NCI-H1048 (cell line): ENCODE results near the gene RAB40C.

ENCODE experiments used
- DNase-seq: peaks from one replicate; lab custom pipeline; 2025; lab: John Stamatoyannopoulos, UW

RAB40C gene

DNA sequence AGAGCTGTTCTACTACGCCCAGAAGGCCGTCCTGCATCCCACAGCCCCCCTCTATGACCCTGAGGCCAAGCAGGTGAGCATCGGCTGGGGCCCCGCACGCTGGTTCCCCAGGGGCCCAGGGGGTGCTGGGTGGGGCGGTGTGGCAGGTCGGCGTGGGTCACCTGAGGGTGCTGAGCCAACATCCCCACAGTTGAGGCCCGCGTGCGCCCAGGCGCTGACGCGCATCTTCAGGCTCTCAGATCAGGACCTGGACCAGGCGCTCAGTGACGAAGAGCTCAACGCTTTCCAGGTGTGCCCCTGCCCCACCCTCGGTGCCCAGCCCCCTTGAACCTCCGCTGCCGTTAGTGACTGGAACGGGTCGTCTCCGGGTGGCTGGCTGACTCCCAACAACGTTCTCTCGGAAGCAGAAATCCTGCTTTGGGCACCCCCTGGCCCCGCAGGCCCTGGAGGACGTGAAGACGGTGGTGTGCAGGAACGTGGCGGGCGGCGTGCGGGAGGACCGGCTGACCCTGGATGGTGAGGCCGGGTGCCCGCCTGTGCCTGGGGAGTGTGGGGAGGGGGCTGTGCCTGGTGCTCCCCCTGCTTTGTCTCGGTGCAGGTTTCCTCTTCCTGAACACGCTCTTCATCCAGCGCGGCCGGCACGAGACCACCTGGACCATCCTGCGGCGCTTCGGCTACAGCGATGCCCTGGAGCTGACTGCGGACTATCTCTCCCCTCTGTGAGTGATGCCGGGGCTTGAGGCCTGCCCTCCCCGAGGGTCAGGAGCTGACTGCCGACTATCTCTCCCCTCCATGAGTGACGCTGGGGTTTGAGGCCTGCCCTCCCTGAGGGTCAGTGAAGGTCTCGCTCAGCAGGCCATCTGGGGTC lies 80.9 kb downstream of the RAB40C start:
- DNase-seq = no peak

DNA sequence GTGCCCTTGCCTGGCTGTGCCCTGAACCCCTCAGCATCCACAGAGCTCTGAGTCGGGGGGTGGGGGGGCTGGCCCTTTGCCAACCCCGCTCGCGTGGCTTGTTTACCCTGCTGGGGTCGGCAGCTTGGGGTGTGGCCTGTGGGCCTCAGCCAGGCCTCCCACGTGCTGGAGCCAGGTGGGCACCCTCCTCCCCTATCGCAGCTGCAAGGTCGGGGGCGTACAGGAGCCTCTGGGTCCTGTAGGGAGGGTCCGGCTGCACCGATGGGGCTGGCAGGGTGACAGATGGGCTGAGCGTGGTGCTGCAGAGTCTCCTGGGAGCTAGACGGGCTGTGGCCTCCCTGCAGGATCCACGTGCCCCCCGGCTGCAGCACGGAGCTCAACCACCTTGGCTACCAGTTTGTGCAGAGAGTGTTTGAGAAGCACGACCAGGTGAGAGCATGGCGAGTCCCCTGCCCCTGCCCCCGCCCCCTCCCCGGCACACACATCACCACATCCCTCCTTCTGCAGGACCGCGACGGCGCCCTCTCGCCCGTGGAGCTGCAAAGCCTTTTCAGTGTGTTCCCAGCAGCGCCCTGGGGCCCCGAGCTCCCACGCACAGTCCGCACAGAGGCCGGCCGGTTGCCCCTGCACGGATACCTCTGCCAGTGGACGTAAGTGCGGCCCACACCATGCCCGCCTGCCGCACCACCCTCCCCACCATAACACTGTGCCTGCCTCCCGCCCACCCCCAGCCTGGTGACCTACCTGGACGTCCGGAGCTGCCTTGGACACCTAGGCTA lies 81.7 kb downstream of the RAB40C start:
- DNase-seq = no peak

DNA sequence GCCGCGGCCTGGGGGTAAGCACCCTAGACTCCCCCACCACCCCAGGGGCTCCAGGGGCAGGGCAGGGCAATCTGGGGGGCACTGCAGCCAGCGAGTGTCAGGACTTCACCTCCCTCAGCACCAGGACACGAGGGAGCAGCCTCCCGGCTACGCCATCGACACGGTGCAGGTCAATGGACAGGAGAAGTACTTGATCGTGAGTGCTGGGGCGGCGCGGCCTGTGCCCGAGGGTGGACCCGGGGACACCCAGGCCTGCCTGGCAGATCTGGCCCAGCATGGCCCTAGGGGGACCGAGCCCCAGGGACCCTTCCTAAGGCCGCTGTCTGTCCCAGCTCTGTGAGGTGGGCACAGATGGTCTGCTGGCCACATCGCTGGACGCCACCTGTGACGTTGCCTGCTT lies 82.5 kb downstream of the RAB40C start:
- DNase-seq = no peak

DNA sequence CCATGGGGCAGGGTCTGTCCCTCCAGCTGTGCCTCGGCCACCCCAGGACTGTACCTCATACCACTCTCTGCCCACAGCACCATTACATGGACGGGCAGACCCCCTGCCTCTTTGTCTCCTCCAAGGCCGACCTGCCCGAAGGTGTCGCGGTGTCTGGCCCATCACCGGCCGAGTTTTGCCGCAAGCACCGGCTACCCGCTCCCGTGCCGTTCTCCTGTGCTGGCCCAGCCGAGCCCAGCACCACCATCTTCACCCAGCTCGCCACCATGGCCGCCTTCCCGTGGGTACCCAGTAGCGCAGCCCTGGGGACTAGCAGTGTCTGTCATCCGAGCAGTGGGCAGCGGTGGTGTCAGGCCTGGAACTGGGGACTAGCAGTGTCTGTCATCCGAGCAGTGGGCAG lies 83.0 kb downstream of the RAB40C start:
- DNase-seq = no peak

DNA sequence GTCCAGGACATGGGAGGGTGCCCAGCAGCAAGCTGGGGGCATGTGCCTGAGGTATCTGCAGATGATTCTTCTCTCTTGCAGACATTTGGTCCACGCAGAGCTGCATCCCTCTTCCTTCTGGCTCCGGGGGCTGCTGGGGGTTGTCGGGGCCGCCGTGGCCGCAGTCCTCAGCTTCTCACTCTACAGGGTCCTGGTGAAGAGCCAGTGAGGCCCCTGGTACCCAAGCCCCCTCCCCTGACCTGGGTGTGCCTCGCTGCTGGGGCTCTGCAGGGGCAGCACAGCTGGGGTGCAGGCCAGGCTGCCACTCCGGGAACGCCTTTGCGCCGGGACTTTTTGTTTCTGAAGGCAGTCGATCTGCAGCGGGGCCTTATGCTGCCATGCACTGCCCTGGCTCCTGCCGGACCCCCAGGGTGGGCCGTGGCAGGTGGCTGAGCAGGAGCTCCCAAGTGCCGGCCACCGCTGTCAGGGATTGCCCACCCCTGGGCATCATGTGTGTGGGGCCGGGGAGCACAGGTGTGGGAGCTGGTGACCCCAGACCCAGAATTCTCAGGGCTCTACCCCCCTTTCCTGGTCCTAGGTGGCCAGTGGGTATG lies 83.6 kb downstream of the RAB40C start:
- no peak for DNase-seq

DNA sequence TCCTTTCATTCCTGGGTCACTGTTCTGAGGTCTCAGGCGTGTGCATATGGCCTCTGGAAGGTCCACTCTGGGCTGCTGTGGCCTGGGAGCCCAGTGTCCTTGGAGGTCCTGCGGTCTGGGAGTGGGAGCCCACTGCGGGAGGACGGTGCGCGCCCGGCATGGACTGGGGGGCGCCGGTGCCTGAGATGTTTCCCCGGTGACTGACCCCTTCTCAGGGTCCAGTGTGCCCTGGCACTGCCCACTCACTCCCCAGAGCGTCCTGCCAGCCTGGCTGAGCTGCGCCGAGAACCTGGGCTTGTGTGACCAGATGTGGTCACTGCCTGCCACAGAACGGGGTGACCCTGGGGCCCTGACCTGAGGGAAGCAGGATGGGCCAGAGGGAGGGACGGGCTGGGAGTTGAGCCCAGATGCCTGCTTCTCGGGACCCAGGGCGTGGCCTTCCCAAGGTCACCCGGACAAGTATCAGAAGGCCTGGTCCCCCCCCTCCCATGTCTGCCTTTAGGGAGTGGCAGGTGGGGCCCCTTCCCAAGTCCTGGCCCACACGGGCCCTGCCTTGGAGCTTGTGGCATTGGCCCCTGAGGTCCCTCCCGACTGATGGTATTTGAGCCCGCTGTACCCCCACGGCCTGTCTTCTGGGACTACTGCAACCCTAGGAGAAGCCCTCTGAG lies 84.5 kb downstream of the RAB40C start:
- no peak for DNase-seq

DNA sequence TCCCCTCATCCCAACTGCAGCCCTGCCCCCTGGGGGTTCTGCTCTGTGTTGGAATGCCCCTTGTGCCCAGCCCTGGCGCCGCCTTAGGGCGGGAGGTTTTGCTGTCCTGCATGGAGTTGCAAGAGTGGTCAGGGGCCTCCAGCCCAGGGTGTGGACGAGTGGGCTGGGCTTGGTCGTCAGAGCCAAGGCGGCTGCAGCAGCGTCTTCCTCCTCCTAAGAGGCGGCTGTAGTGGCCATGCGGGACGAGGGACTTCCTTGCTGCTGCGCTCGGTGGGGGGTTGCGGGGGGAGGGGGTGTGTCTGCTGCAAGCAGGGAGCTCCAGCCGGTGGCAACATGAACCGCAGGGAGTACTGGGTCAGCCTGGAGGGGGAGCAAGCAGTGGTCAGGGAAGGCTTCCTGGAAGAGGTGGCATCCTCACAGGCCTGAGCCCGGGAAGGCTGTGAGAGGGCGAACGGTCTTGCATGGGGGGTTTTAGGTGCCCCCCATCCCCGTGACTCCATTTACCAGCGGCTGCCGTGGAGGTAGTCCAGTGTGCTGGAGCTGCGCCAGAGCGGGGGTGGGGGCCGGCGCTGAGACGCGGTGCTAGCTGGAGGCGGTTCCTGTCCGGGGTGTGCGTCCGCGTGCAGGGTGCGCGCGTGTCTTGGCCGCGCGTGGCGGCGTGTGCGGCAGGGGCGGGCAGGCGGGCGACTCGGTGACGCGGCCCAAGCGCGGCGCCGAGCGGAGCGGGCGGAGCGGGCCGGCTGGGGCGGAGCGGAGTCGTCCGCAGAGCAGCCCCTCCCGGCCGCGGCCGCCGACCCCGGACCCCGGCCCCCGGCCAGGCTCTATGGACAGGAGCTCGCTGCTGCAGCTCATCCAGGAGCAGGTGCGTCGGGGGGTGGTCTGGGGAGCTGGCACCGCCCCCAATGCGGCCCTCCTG lies 85.4 kb downstream of the RAB40C start, which contains the start of gene RHBDL1:
Gene RHBDL1 (plus strand): TSS at position 704 of the 916 bp plus-strand sequence. CDS start 120 bp downstream, at position 824.
- no peak for DNase-seq

DNA sequence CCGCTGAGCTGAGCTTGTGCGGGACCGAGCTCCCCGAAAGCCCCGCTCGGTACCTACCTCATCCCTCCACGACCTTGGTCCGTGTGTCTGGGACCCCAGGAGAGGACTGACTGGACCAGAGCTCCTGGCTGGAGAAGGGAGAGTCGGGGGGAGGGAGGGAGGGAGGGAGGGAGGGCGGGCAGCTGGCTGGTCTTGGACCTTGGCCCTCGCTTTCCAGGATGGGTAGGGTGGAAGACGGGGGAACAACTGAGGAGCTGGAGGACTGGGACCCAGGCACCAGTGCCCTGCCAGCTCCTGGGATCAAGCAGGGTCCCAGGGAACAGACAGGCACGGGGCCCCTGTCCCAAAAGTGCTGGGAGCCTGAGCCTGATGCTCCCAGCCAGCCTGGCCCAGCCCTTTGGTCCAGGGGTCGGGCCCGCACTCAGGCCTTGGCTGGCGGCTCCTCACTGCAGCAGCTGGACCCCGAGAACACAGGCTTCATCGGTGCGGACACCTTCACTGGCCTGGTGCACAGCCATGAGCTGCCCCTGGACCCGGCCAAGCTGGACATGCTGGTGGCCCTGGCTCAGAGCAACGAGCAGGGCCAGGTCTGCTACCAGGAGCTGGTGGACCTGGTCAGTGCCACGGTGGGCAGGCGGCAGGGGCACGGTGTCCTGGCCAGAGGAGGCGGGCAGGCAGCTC lies 86.2 kb downstream of the RAB40C start:
- no peak for DNase-seq

DNA sequence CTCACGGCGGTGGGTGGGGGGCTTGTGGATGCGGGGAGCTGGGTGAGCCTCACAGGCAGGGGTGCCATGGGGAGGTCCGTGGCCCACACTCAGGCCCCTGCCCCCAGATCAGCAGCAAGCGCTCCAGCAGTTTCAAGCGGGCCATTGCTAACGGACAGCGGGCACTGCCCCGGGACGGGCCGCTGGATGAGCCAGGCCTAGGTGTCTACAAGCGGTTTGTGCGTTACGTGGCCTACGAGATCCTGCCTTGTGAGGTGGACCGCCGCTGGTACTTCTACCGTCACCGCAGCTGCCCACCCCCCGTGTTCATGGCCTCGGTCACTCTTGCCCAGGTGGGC lies 86.7 kb downstream of the RAB40C start:
- no peak for DNase-seq

DNA sequence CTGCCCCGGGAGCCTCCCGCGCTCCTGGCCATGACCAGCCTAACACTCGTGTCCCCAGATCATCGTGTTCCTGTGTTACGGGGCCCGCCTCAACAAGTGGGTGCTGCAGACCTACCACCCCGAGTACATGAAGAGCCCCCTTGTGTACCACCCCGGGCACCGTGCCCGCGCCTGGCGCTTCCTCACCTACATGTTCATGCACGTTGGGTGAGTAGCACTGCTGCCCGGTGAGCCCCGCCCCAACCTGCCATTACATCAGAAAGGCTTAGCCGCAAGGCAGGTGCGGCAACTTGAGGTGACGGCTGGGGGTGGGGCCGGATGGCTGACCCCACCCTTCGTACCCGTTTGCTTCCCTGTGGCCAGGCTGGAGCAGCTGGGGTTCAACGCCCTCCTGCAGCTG lies 87.0 kb downstream of the RAB40C start:
- DNase-seq = no peak

DNA sequence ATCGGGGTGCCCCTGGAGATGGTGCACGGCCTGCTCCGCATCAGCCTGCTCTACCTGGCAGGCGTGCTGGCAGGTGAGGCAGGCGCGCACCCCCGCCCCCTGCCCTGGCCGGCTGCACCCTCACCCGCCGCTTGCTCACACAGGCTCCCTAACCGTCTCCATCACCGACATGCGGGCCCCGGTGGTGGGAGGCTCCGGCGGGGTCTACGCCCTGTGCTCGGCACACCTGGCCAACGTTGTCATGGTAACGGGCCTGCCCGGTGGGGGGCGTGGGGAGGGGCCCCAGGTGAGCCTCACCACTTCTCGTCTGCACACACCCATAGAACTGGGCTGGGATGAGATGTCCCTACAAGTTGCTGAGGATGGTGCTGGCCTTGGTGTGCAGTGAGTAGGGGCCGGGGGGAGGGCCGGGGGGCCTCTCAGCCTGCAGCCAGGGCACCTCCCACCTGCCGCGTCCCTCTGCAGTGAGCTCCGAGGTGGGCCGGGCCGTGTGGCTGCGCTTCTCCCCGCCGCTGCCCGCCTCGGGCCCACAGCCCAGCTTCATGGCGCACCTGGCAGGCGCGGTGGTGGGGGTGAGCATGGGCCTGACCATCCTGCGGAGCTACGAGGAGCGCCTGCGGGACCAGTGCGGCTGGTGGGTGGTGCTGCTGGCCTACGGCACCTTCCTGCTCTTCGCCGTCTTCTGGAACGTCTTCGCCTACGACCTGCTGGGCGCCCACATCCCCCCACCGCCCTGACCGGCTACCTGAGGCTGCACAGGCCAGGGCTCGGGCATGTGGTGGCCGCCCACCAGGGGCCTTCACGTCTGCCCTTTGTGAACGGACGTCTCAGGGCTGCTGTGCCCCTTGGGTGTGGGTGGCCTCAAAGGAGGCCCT lies 87.7 kb downstream of the RAB40C start:
- no peak for DNase-seq

DNA sequence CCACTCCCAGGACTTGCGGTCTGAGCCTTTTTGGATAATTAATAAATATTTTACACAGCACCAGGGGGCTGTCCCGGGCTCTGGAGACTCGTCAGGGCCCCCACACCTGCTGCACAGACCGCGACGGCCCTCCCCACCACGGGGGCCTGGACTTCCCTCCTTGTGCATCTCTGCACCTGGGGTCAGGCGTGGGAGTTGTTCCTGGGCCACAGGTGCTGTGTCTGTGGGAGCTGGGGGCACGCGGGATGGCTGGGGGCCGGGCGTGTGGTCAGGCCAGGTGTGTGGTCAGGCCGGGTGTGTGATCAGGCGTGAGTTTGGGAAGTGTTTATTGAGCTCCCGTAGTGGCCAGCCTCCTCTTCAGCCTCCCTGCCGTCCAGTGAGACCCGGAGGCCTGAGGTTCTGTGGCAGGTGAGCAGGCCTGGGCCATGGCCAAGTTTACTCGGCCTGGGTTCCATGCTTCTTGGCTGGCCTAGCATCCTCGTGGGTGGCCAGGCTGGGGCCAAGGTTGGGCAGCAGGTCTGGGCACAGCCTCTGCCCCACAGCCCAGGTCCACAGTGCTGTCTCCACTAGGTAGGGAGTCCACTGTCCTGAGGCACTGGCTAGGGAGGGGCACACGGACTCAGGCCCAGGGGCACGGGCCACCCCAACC lies 88.5 kb downstream of the RAB40C start:
- DNase-seq = no peak
